PC-9 (cell line): ENCODE data around the gene EXD3. TPM values are rescaled to one million over a fixed set of nuclear protein-coding genes. Genes with fewer than 3 reads are reported as not detected.

Experiments
- BruUV-seq: library from RNA; stranded (reverse); fragments of 400-500 nt; replicated peaks from 2 replicates; lab custom pipeline; 2021; lab: Mats Ljungman, UMichigan
- CTCF ChIA-PET: fragments of 300-600 bp; sonication (Branson Sonifier 250); formaldehyde crosslinking; loops from one replicate; lab custom pipeline; 2022; ENCODE audit warnings: antibody characterized with exemption; lab: Charles Lee
- POLR2A ChIA-PET: fragments of 300-600 bp; sonication (Branson Sonifier 250); formaldehyde crosslinking; loops from one replicate; lab custom pipeline; 2022; ENCODE audit warnings: antibody characterized with exemption; ENCODE audit not compliant: unreplicated experiment; lab: Charles Lee
- DNase-seq, 2 experiments: peaks; one replicate each; pipeline versions ENCODE4 v3.0.0 to v3.0.0-alpha.2; 2015 to 2022; ENCODE audit warnings: mixed read lengths in 1 of 2
- H2AFZ ChIP-seq: fragments of 200-600 bp; sonication (generic); 2 replicates; pipeline ENCODE4 v1.8.1; 2017; ENCODE audit warnings: antibody characterized with exemption
- H3F3A ChIP-seq: fragments of 200-600 bp; sonication (generic); 2 replicates; pipeline ENCODE4 v1.8.1; 2017; ENCODE audit warnings: antibody characterized with exemption, mild to moderate bottlenecking, low read depth; ENCODE audit not compliant: insufficient read depth
- H3K27ac ChIP-seq: fragments of 200-600 bp; sonication (generic); 2 replicates; pipeline ENCODE4 v1.6.1; 2016; ENCODE audit warnings: mixed run types
- H3K27me3 ChIP-seq: fragments of 200-600 bp; sonication (generic); 2 replicates; pipeline ENCODE4 v1.6.1; 2016; ENCODE audit warnings: low read depth, mixed run types; ENCODE audit not compliant: insufficient read depth
- H3K36me3 ChIP-seq: fragments of 200-600 bp; sonication (generic); 2 replicates; pipeline ENCODE4 v1.6.1; 2016; ENCODE audit warnings: low read depth, mixed run types
- H3K4me1 ChIP-seq: fragments of 200-600 bp; sonication (generic); replicated peaks from 2 replicates; pipeline ENCODE4 v1.6.1; 2016; ENCODE audit warnings: mixed run types; ENCODE audit not compliant: insufficient read depth
- H3K4me2 ChIP-seq: fragments of 200-600 bp; sonication (generic); 2 replicates; pipeline ENCODE4 v1.6.1; 2017; ENCODE audit warnings: mixed run types
- H3K4me3 ChIP-seq: fragments of 200-600 bp; sonication (generic); 2 replicates; pipeline ENCODE4 v1.6.1; 2016; ENCODE audit warnings: mixed run types
- H3K79me2 ChIP-seq: fragments of 200-600 bp; sonication (generic); 2 replicates; pipeline ENCODE4 v1.6.1; 2017; ENCODE audit warnings: low read depth, mixed run types
- H3K9me2 ChIP-seq: fragments of 200-600 bp; sonication (generic); 2 replicates; pipeline ENCODE4 v1.8.1; 2017; ENCODE audit warnings: mild to moderate bottlenecking; ENCODE audit not compliant: insufficient read depth
- H3K9me3 ChIP-seq: fragments of 200-600 bp; sonication (generic); 2 replicates; pipeline ENCODE4 v1.8.1; 2016; ENCODE audit warnings: low read depth; ENCODE audit not compliant: insufficient read depth
- H4K20me1 ChIP-seq: fragments of 200-600 bp; sonication (generic); 2 replicates; pipeline ENCODE4 v1.8.1; 2017; ENCODE audit not compliant: insufficient read depth
- CTCF ChIP-seq: fragments of 200-600 bp; sonication (generic); conservative IDR thresholded peaks from 2 replicates; pipeline ENCODE4 v1.6.1; 2017; ENCODE audit warnings: mixed run types, antibody characterized with exemption, mild to moderate bottlenecking, moderate library complexity
- EZH2 ChIP-seq: fragments of 200-600 bp; sonication (generic); IDR thresholded peaks from 2 replicates; pipeline ENCODE4 v1.8.0; 2017; ENCODE audit warnings: antibody characterized with exemption, low read depth
- intact Hi-C: fragments of 100-400 bp; cut with micrococcal nuclease; formaldehyde crosslinking; loops from one replicate; pipeline ENCODE4 v1.10.0; 2022; ENCODE audit not compliant: unreplicated experiment
- total RNA-seq: library from RNA; stranded (reverse); gene quantifications from 2 replicates; pipeline ENCODE4 v1.2.3, GENCODE V29; 2021

Gene EXD3
- total RNA-seq, 1 experiment from 2014 or later = 23.7 TPM

DNA sequence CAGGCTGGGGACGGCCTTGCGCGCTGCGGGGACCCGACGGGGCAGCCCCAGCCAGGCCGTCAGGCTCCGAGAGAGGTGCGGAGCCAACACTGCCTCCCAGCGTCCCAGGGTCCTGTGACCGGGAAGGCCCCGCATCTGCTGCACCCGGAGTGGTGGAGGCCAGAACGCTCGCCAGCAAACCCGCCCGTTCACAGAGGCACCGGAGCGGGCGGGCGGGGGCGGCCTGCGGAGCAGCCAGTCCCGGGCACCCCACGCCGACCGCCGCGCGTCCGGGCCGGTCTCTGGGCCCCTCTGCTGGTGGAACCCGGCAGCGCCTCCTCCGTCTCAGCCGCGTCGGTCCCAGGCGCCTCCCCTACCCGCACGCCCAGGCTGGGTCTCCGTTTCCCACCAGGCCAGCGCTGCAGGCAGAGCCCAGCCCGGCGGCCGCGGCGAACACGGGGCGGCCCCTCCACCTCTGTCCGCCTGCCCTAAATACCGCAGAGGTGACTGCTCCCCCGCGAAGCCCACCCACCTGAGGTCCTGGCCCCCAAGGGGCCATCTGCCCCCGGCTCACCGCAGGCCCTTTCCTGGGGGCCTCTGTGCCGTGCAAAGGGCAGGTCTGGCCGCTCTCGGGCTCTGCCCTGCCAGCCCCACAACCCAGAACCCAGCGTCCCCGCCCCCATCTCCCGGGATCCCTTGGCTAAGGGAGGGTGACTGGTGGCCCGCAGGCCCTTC, 15.9 kb downstream of the EXD3 start:
- Histone ChIP-seq H3K4me3 (no peak overlapping the region), H3K36me3 (no peaks in the 10 kb centered on the region), H3K9me2 (no peaks in the 10 kb centered on the region), H3K79me2 (0 out of 2 replicates have a peak, but pooled peaks cover 5% of the 10 kb centered on the region), H3F3A (peaks cover 4% of the 10 kb centered on the region; the same call in 1 of the 2 replicates), H3K27ac (no peak overlapping the region), H3K9me3 (no peaks in the 10 kb centered on the region), H3K27me3 (no peaks in the 10 kb centered on the region), H3K4me2 (no peak overlapping the region), H4K20me1 (no peaks in the 10 kb centered on the region), H2AFZ (no peak overlapping the region), H3K4me1 (peaks cover 21% of the 10 kb centered on the region)
- no TSS peak for BruUV-seq
- POLR2A ChIA-PET = no interaction called here
- peak in 1 of 2 experiments; percentile 26 for DNase-seq
- CTCF ChIA-PET = no interaction called here
- intact Hi-C loops = no loop called here
- TF ChIP-seq EZH2 = no peak
- no peak for TF ChIP-seq CTCF

DNA sequence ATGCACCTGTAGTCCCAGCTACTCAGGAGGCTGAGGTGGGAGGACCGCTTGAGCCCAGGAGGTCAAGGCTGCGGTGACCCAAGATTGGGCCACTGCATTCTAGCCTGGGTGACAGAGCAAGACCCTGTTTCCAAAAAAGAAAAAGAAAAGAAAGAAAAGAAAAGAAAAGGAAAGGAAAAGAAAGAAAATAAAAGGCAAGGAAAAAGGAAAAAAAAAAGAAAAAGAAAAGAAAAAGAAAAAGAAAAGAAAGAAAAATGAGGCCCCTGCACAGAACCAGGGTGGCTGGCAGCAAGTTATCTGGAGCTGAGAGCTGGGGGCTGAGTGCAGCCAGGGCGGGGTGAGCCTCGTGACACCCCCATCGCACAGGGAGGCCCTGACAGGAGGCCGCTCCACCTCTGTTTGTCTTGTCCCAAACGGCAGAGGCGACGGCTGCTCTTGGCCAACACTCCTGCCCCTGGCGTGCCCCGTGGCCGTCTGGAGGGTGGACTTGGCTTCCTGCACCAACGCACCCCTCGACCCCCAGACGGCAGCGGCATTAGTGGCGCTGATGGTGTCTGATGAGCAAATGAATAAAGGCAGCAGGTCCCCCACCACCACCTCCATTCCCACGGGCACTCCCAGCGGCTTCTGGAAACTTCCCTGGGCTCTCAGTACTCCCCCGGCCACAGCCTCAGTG, 16.7 kb downstream of the EXD3 start:
- no peak for TF ChIP-seq EZH2
- no peak for TF ChIP-seq CTCF
- POLR2A ChIA-PET = no interaction called here
- H3K27ac ChIP-seq = no peak overlapping the region
- H3K36me3 ChIP-seq = no peaks in the 10 kb centered on the region
- H3K4me3 ChIP-seq = no peak overlapping the region
- 0 out of 2 replicates have a peak overlapping the region, but pooled peaks have one; percentile 2 for H3K4me2 ChIP-seq
- H3K27me3 ChIP-seq = no peaks in the 10 kb centered on the region
- BruUV-seq = no TSS peak
- CTCF ChIA-PET = no interaction called here
- H3K79me2 ChIP-seq = 0 out of 2 replicates have a peak, but pooled peaks cover 4% of the 10 kb centered on the region
- H3K4me1 ChIP-seq = peaks cover 15% of the 10 kb centered on the region
- H4K20me1 ChIP-seq = no peaks in the 10 kb centered on the region
- H3F3A ChIP-seq = peaks cover 4% of the 10 kb centered on the region; the same call in 1 of the 2 replicates
- no peak overlapping the region for H2AFZ ChIP-seq
- H3K9me2 ChIP-seq = no peaks in the 10 kb centered on the region
- no peak for DNase-seq
- no peaks in the 10 kb centered on the region for H3K9me3 ChIP-seq
- intact Hi-C loops = no loop called here

GRCh38 chr9:137405677-137406081, 17.3 kb downstream of the EXD3 start:
- H3K9me2 ChIP-seq = no peaks in the 10 kb centered on the region
- peaks cover 4% of the 10 kb centered on the region; the same call in 1 of the 2 replicates for H3F3A ChIP-seq
- no TSS peak for BruUV-seq
- no peaks in the 10 kb centered on the region for H3K36me3 ChIP-seq
- H3K27ac ChIP-seq = no peak overlapping the region
- intact Hi-C loops = no loop called here
- 0 out of 2 replicates have a peak overlapping the region, but pooled peaks have one; percentile 2 for H3K4me2 ChIP-seq
- CTCF ChIA-PET = no interaction called here
- POLR2A ChIA-PET = interaction anchor here (0.6 kb wide), 1 partner anchor 40 kb away, joined by 3 read pairs; no protein-coding TSS in a partner anchor
- no peaks in the 10 kb centered on the region for H3K9me3 ChIP-seq
- no peaks in the 10 kb centered on the region for H3K79me2 ChIP-seq
- no peak overlapping the region for H3K4me3 ChIP-seq
- H3K4me1 ChIP-seq = peaks cover 11% of the 10 kb centered on the region
- DNase-seq = no peak
- TF ChIP-seq EZH2 (no peak), CTCF (no peak)
- no peaks in the 10 kb centered on the region for H3K27me3 ChIP-seq
- no peak overlapping the region for H2AFZ ChIP-seq
- no peaks in the 10 kb centered on the region for H4K20me1 ChIP-seq
